ENCODE data around the gene VTI1A.

DNA sequence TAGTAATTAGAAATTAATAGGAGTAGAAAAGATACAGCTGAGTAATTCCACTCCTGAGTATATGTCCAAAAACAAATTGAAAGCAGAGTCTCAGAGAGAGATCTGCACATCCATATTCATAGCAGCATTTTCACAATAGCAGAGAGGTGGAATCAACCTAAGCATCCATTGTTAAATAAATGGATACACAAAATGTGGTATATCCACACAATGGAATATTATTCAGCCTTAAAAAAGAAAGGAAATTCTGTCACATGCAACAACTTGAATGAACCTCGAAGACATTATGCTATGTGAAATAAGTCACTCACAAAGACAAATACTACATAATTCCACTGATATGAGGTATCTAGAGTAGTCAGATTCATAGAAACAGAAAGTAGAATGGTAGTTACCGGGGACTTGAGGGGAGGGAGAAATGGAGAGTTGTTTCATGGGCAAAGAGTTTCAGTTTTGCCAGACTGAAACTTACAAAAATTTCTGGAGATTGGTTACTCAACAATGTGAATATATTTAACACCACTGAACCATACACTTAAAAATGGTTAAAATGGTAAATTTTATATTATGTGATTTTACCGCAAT lies 18.4 kb downstream of the VTI1A start:
- TF ChIP-seq, protein P1, sequence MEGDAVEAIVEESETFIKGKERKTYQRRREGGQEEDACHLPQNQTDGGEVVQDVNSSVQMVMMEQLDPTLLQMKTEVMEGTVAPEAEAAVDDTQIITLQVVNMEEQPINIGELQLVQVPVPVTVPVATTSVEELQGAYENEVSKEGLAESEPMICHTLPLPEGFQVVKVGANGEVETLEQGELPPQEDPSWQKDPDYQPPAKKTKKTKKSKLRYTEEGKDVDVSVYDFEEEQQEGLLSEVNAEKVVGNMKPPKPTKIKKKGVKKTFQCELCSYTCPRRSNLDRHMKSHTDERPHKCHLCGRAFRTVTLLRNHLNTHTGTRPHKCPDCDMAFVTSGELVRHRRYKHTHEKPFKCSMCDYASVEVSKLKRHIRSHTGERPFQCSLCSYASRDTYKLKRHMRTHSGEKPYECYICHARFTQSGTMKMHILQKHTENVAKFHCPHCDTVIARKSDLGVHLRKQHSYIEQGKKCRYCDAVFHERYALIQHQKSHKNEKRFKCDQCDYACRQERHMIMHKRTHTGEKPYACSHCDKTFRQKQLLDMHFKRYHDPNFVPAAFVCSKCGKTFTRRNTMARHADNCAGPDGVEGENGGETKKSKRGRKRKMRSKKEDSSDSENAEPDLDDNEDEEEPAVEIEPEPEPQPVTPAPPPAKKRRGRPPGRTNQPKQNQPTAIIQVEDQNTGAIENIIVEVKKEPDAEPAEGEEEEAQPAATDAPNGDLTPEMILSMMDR (IDR thresholded peaks at IDR 0.05; ENCODE audit: low read depth, low read length): no peak
- no peak for TF ChIP-seq POLR2A (IDR thresholded peaks at IDR 0.05; ENCODE audit: extremely low read depth, insufficient read length)
- TF ChIP-seq, protein P2, sequence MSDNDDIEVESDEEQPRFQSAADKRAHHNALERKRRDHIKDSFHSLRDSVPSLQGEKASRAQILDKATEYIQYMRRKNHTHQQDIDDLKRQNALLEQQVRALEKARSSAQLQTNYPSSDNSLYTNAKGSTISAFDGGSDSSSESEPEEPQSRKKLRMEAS (IDR thresholded peaks at IDR 0.05; ENCODE audit: low read depth, low read length): no peak
- no peak for TF ChIP-seq MYC (IDR thresholded peaks at IDR 0.05; ENCODE audit: low read depth, low read length)

Measured in NB4 (cell line).